GM19043 (cell line): ENCODE results near the gene PHLDA3.

ENCODE experiments used
- ATAC-seq: cut with Tn5 transposase; IDR thresholded peaks from one replicate; pipeline ENCODE4 v1.9.1; 2021; ENCODE audit warnings: low read depth; ENCODE audit not compliant: unreplicated experiment

PHLDA3 gene

GRCh38 chr1:201436969-201437368 lies 32.0 kb downstream of the PHLDA3 start:
- no peak for ATAC-seq

- ATAC-seq = no peak
Observed at GRCh38 chr1:201436393-201436792, 32.6 kb downstream of the PHLDA3 start.

- ATAC-seq = no peak
Observed at GRCh38 chr1:201434266-201434665, 34.7 kb downstream of the PHLDA3 start.

GRCh38 chr1:201433609-201434008 lies 35.4 kb downstream of the PHLDA3 start:
- no peak for ATAC-seq

- no peak for ATAC-seq
Observed at GRCh38 chr1:201430776-201431175, 38.2 kb downstream of the PHLDA3 start.

- ATAC-seq = no peak
Observed at GRCh38 chr1:201429736-201430501, 39.1 kb downstream of the PHLDA3 start.

- ATAC-seq = no peak
Observed at GRCh38 chr1:201427963-201428362, 41.0 kb downstream of the PHLDA3 start.

GRCh38 chr1:201426479-201427310 lies 42.3 kb downstream of the PHLDA3 start:
- ATAC-seq = no peak

- no peak for ATAC-seq
Observed at GRCh38 chr1:201424146-201424545, 44.8 kb downstream of the PHLDA3 start.

GRCh38 chr1:201423655-201424054 lies 45.3 kb downstream of the PHLDA3 start:
- no peak for ATAC-seq

- no peak for ATAC-seq
Observed at GRCh38 chr1:201422436-201423030, 46.5 kb downstream of the PHLDA3 start.

GRCh38 chr1:201422026-201422425 lies 47.0 kb downstream of the PHLDA3 start:
- no peak for ATAC-seq

GRCh38 chr1:201421041-201421440 lies 47.9 kb downstream of the PHLDA3 start:
- no peak for ATAC-seq

- no peak for ATAC-seq
Observed at GRCh38 chr1:201420608-201421002, 48.4 kb downstream of the PHLDA3 start.

GRCh38 chr1:201419746-201420607 lies 49.0 kb downstream of the PHLDA3 start:
- no peak for ATAC-seq

- ATAC-seq = no peak
Observed at GRCh38 chr1:201419256-201419655, 49.7 kb downstream of the PHLDA3 start.

GRCh38 chr1:201418461-201418860 lies 50.5 kb downstream of the PHLDA3 start:
- no peak for ATAC-seq
